HG03378 (cell line): ENCODE results near the gene PRTFDC1.

Experiments
- ATAC-seq: cut with Tn5 transposase; IDR thresholded peaks from one replicate; pipeline ENCODE4 v1.9.1; 2021; ENCODE audit warnings: mild to moderate bottlenecking, moderate library complexity; ENCODE audit not compliant: unreplicated experiment

PRTFDC1 gene

DNA sequence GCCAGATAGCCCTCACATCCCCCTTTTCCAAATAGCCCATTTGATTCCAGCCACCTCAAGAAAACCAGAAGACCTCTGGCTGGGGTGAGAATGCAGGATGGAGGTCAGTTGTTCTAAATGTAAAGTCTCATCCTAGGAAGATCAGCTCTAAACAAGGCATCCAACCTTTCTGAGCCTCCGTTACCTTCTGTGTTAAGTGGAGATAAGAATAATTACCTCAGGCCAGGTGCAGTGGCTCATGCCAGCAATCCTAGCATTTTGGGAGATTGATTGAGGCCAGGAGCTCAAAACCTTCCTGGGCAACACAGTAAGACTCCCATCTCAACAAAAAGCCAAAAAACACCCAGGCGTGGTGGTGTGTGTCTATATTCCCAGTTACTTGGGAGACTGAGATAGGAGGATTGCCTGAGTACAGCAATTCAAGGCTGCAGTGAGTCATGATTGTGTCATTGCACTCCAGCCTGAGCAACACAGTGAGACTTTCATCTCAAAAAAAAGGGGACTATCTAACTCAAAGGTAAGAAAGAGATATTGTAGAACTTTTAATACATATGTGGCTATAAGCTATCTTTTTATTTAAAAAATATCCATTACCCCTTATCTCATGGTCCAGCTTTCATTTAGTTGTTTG lies 43.5 kb downstream of the PRTFDC1 start:
- no peak for ATAC-seq

DNA sequence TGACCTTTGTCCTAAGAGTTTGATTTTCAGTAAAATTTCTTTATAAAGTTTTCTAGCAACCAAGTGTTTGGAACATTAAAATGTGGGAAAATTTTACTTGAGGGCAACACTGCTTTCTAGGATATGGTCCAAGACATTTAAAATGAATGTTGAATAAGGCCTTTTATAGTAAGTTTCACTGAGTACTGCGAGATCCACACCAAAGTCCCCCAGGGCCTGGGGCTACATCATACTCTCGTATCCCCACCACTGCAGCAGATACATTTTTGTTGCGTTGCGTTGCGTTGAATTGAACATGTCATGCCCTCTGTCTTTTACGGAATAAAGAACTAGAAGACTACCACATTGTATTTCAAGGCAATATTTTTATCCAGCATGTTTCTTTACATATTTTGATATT lies 44.5 kb downstream of the PRTFDC1 start:
- no peak for ATAC-seq

DNA sequence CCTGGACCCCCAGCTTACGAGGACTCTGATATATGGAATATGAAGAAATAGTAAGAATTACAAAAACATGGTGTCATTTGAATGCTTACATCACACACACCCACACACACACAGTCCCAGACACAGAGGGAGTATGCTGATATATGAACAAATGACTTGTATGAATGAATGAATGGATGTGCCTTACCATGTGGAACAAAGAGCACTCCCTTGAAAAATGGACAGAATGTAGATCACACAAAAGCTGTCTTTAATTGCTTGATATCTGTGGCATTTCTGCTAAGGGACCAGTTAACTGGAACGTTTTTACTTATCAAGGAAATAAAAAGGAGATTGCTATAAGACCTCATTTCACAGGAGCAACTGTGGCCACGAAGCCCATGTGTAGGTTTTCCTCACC lies 46.0 kb downstream of the PRTFDC1 start:
- no peak for ATAC-seq

DNA sequence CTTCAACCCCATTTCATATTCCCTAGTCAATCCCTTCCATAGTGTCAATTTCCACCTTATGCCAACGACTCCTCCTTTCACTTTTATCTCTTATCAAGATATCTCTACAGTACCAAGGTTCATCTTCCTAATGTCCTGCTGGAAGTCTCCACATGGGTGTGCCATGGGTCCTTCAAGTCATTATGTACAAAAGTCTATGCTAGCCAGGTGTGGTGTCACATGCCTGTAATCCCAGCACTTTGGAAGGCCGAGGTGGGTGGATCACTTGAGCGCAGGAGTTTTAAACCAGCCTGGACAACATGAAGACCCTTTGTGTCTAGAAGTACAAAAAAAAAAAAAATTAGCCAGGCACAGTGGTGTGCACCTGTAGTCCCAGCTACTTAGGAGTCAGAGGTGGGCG lies 47.6 kb downstream of the PRTFDC1 start:
- ATAC-seq, result no peak

DNA sequence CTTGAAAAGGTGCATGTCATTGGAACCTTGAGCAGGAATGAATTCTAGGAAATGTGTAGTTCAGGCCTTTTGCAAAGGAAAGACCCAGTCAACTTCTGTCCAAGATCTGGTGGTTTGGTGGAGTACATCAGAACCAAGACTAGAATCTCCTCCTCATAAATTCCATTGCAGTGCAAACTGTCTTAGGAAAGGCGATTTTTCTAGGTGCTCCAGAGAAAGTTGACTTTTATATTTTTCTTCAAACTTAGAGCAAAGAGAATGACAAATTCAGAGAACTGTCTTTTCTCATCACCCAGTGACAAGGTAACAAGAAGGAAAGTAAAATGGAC lies 50.0 kb downstream of the PRTFDC1 start:
- no peak for ATAC-seq

DNA sequence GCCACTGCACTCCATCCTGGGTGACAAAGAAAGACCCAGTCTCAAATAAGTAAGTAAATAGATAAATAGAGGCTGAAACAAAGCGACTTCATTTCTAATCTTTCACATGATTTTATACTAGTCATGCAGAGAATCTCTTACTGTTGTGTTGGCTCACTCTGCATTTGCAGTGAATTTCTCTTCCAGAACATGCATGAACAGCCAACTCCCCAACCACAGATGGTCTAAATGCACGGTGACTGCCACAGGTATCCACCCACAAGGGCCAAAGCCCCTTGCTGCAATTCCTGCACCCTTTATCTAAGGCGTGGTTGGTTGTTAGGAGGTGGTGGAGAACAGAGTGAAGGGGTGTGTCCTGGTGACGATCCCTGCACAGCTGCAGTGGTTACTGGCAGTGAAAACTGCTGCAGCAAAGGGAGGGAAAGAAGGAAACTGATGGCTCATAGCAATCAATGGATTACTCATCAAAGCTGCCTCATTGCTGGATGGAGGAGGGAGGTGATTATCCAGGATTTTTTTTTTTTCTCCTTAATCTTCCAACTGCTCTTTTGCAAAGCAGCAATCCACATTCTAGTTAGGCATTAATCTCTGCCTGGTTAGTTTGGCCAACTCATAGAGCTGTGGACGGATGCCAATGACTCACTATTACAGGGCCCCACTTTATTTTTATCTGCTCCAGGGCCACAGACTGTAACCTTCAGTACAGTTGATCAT lies 50.6 kb downstream of the PRTFDC1 start:
- peak; percentile 47 for ATAC-seq

DNA sequence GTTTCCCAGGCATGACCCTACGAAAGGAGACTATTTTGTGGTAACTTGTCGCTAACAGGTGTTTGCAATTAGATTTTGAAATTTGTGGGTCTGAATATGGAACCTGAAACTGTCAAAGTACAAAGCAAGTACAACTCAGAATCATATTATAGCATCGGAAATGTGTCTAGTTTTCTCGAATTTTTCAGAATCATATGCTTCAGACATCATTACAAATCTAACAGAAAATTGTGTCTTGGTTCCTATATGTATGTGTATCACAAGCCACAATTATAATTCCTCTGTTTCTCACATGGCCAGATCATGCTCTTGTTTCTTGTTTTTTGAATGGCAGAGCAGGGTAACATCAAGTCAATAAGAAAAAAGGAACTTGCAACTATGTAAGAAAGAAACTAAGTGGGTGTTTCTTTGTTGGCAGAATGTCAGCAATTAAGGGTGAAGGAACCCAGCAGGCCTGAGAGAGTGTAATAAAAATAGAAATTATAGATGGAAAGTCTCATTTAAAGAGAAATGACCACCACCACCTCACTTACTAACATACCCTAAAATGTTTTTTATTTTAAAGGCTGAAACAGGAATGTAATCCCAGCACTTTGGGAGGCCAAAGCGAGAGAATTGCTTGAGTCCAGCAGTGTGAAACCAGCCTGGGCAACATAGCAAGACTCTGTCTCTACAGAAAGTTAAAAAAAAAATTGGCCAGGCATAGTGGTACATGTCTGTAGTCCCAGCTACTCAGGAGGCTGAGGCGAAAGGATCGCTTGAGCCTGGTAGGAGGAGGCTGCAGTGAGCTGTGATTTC lies 51.3 kb downstream of the PRTFDC1 start:
- ATAC-seq, result peak; percentile 84

DNA sequence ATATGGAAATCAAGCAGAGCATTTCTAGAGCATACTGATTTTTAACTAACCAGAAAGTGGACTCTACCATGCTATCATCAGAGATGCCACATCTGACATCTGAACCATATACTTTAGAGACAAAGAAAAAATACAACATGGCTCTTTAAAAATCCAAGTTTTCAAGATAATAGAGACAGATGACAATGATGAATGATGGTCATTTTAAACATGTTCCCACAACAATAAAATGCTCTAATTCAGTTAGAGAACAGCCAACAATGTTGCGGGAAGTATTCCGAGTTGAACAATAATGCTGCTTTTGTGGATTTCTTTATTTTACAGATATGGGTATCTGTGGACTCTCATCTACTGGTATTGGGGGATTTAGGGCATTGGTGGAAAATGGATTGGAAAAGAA lies 52.8 kb downstream of the PRTFDC1 start:
- no peak for ATAC-seq

DNA sequence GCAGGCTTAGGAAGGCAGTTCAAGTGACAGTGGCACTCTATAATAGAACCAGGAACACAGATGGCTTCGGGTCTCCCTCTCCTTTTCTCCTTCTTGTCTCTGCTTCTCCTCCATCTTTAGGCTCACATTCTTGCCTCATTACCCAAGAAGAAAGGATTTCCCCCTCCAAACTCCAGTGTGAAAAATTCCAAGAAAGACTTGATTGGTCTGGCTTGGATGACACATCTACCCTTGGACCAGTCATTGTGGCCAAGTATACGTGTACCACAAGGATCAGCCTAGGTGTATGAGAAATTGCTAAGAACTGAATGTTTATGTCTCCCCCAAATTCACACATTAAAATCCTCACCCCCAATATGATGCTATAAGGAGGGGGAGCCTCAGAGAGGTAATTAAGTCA lies 53.9 kb downstream of the PRTFDC1 start:
- no peak for ATAC-seq

DNA sequence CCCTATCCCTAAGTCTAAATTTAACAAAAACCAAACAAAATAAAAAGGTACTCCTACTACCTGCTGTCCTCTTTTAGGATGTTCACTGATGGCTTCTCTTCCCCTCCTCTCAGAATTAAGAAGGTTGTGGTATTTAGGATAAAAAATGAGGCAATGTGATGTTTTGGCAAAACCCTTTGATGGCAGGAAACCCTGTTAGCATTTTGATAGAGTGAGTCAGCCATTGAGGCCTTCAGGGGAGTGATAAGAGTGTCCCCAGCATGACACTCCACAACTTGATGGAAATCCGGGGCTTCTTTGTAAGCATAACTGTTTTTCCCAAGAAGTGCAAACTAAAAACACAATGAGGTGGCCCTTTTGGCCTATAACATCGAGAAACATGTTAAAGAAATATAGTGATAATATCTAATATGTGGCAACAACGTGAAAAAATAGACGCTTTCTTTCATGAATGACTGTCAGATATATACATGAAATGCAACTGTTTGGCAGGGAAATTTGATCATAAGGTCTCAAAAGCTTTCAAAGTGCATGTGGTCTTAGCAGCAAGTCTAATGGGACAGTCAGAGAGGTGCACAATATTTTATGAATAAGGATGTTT lies 55.0 kb downstream of the PRTFDC1 start:
- ATAC-seq, result no peak

DNA sequence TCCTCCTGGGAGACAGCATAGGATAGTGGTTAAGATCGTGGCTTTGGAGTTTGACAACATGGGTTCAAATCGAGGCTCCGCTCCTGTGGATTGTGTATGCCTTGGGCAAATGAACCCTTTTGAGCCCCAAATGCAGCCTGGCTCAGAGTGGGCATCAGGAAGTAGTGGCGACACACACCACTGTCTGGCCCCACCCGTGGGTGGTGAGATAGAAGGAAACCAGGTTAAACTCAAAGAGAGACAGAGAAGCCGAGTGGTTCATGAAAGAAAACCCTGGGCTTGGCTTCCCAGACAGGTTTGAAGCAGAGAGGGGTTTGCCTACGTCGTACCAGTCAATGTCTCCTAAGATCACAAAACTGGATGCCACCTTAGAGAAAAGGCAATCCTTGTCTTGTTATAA lies 57.7 kb downstream of the PRTFDC1 start:
- no peak for ATAC-seq

DNA sequence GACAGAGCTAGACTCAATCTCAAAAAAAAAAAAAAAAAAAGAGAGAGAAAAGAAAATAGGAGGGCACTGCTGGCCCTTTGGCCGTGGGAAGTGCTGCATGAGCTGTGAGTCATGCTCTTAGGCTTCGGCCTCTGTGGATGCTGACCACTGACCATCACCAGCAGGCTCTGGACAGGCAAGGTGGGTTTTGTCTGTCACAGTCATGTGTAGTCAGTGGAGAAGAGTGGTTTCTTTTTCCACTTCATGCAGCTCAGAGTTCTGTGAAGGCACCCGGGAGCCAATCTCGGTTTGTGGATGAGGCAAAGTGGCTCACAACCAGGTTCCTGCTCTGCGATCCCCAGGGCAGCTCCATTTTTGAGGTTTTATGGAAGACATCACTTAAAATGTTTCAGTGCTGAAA lies 58.1 kb downstream of the PRTFDC1 start:
- no peak for ATAC-seq

DNA sequence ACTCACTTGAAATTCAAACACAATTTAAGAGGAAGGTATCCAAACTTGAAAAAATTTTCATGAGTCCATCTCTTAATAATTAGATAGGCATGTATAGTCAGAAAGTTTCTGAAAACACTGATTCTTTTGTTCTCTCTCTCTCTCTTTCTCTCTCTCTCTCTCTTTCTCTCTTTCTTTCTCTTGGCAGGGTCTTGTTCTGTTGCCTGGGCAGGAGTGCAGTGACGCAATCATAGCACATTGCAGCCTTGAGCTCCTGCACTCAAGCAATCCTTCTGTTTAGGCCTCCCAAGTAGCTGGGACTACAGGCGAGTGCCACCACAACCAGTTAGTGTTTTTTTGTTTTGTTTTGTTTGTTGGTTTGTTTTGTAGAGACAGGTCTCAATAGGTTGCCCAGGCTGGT lies 59.3 kb downstream of the PRTFDC1 start:
- ATAC-seq, result no peak

DNA sequence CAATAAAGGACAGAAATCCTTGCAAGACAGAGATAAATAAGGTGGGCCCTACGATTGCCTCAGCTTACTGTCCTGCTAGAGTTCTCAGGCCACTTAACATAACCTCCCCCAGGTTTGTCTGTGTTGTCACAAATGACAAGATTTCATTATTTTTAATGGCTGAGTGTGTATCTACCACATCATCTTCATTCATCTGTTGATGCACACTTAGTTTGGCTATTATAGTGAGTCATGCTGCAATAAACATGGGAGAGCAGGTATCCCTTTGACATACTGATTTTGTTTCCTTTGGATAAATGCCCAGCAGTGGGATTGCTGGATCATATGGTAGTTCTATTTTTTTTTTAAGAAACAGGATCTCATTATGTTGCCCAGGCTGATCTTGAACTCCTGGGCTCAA lies 60.6 kb downstream of the PRTFDC1 start:
- ATAC-seq, result no peak

DNA sequence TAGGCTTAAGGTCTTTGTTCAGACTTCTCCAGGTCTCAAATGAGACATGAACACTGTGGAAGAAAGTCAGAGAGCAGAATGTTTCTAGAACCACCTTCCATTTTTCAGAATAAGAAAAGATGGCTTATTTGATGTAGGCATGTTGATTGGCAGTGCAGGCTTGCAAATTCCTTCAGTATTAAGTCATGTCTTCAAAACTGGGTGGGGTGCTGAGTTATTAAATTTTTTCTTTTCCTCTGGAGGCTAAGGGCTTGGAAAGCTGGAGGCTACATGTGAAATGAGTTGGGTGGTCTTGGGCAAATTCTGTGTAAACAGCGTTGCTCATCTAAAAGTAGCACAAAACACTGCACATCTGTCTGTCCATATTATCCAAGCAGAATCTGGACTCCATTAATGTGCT lies 62.8 kb downstream of the PRTFDC1 start:
- no peak for ATAC-seq

DNA sequence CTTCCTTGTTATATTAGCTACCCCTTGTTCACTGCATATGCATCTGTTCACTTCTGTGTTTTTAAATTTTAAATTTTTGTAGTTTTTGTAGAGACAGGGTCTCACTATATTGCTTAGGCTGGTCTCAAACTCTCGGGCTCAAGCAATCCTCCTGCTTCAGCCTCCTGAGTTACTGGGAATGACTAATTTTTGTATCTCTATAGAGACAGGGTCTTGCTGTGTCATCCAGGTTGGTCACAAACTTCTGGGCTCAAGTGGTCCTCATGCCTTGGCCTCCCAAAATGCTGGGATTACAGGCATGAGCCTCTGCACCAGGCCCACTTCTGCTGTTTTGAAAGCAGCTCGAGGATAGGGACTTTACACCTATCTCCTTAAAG lies 64.6 kb downstream of the PRTFDC1 start:
- peak; percentile 21 for ATAC-seq

DNA sequence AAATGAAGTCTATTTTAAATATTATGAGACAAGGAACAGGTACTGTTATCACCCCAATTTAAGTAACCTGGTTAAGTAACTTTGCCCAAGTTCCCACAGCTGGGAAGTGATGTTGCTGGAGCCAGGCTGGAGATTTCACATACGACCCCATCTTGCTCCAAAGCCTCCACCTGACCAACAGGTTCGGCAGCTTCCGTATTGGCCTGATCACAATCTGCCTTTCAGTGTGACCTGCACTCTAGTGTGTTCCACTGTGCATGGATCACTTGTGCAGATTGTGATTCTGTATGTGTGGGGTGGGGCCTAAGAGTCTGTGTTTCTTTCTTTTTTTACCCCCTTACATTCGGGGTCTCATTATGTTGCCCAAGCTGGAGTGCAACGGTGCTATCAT lies 66.1 kb downstream of the PRTFDC1 start:
- ATAC-seq, result no peak

DNA sequence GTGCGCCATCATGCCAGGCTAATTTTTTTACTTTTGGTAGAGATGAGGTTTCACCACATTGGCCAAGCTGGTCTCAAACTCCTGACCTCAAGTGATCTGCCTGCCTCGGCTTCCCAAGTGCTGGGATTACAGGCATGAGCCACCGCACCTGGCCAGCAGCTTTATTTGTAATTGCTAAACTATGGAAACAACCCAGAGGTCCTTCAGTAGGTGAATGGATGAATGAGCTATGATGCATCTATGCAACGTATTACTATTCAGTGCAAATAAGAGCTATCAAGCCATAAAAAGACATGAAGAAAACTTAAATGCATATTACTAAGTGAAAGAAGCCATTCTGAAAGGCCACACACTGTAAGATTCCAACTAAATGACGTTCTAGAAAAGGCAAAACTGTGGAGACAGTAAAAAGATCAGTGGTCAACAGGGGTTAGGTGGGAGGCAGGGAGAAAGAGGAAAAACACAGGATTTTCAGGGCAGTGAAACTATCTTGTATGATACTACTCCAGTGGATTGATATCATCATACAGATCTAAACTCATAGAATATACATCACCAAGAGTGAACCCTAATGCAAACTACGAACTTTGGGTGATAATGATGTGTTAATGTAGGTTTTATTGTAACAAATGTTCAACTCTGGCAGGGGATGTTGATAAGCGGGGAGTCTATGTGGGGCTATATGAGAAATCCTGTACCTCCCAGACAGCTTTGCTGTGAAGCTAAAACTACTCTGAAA lies 66.7 kb downstream of the PRTFDC1 start:
- no peak for ATAC-seq

DNA sequence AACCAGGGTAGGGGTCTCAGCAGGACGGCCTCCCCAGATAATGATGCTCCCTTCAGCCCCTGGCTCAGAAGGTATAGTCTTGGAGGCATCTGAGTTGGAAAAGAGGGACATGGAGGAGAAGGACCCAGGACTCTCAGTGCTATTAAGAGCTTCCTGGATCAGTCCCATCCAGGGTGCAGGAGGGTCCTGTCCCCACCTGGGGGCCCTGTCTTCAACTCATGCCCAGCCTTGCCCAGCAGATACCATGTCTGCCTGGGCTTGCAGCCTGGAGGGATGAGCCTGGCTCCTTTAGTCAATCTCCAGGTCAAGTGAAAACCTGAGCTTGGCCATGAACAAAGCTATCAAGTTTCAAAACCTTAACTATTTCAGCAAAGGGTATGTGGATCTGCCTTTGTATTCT lies 67.6 kb downstream of the PRTFDC1 start:
- ATAC-seq, result no peak

DNA sequence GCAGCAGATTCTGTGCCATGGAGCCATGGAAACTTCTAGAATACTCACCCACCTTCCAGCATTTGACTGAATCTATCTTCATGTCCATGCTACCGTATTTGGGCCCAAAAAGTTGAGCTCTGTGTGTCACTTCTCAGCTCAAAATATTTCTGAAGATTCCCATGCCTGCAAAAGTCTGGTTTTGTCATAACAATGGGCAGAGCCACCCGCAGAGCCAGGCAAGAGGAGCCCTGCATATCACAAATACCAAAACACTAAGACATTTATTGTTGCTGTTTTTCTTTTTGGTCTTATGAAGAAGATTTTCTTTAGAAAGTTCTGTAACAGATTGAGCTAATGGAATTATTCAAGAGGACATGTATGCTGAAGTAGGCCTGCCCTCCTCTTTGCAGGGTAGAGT lies 68.1 kb downstream of the PRTFDC1 start:
- ATAC-seq, result no peak

DNA sequence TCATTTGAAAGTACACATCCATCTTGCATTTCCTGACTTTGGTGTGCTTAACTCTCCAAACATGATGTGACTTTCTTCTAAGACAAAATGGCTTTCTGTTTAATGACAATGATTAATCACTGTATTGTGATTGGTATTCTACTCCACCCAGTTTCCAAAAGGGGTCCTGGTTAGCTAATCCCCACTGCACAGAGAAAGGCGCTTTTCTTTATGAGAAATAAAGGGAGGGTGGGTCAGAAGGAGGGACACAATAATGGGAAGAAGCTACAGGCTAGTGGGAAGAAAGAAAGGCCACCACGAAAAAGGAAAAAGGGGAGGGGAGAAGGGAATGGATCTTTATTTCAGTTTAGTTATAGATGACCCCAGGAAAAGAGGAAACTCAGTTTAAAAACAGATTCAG lies 69.2 kb downstream of the PRTFDC1 start:
- ATAC-seq, result no peak
